Activated CD4-positive, alpha-beta memory T cell treated with anti-CD3 and anti-CD28 coated beads for 36 hours (primary cell): Measurements from ENCODE around the gene CHAC1. TPM values are rescaled to one million over a fixed set of nuclear protein-coding genes. Genes with fewer than 3 reads are reported as not detected.

Source experiments
- CTCF ChIA-PET: fragments of 350-600 bp; sonication (Branson Sonifier 250); formaldehyde crosslinking; loops from one replicate; lab custom pipeline; 2021; ENCODE audit warnings: antibody characterized with exemption, inconsistent platforms; lab: Charles Lee
- POLR2A ChIA-PET: fragments of 350-600 bp; sonication (Branson Sonifier 250); formaldehyde crosslinking; loops from one replicate; lab custom pipeline; 2021; ENCODE audit warnings: antibody characterized with exemption; lab: Charles Lee
- DNase-seq: peaks from one replicate; pipeline ENCODE4 v3.0.0-alpha.2; 2020
- H3K27ac Mint-ChIP-seq: one replicate; pipeline ENCODE4 v1.8.0; 2021; ENCODE audit warnings: mixed read lengths
- H3K27me3 Mint-ChIP-seq: one replicate; pipeline ENCODE4 v1.8.0; 2021; ENCODE audit warnings: mixed read lengths
- H3K36me3 Mint-ChIP-seq: one replicate; pipeline ENCODE4 v1.8.0; 2021; ENCODE audit warnings: mixed read lengths
- H3K4me1 Mint-ChIP-seq: one replicate; pipeline ENCODE4 v1.8.0; 2021; ENCODE audit warnings: low read depth, mixed read lengths
- H3K4me3 Mint-ChIP-seq: one replicate; pipeline ENCODE4 v1.8.0; 2021; ENCODE audit warnings: mild to moderate bottlenecking, mixed read lengths
- H3K9me3 Mint-ChIP-seq: one replicate; pipeline ENCODE4 v1.8.0; 2021; ENCODE audit warnings: mixed read lengths
- intact Hi-C: fragments of 100-400 bp; cut with micrococcal nuclease; formaldehyde crosslinking; loops from one replicate; pipeline ENCODE4 v1.15.1; 2023
- total RNA-seq, 2 experiments: library from RNA; stranded (reverse); gene quantifications; one replicate each; pipeline ENCODE4 v1.2.3, GENCODE V29; 2021

The CHAC1 gene
- total RNA-seq, 2 experiments from 2014 or later = 21.6 to 22.3 TPM

- peak; percentile 19 for DNase-seq
- Mint-ChIP-seq H3K4me1 (peaks cover 38% of the 10 kb centered on the region), H3K9me3 (no peaks in the 10 kb centered on the region), H3K27me3 (peaks cover 44% of the 10 kb centered on the region), H3K4me3 (no peak overlapping the region), H3K27ac (no peak overlapping the region), H3K36me3 (no peaks in the 10 kb centered on the region)
- CTCF ChIA-PET = interaction anchor here (0.9 to 6.5 kb wide), 4 partner anchors 15 to 259 kb away, joined by 3 to 50 read pairs (median 6); no protein-coding TSS in a partner anchor
- intact Hi-C loops = loop anchor here (2.0 kb wide), 1 partner anchor 19 kb away; no protein-coding TSS in a partner anchor
- POLR2A ChIA-PET = interaction anchor here (1.5 kb wide), 1 partner anchor 20 kb away, joined by 3 read pairs; no protein-coding TSS in a partner anchor
These were observed 27.2 kb upstream of the CHAC1 start for GRCh38 chr15:40925863-40926658.

GRCh38 chr15:40926659-40927494 lies 26.4 kb upstream of the CHAC1 start:
- no peak overlapping the region for H3K4me3 Mint-ChIP-seq
- no peaks in the 10 kb centered on the region for H3K9me3 Mint-ChIP-seq
- ChIA-PET POLR2A (interaction anchor here (1.5 kb wide), 1 partner anchor 21 kb away, joined by 3 read pairs; no protein-coding TSS in a partner anchor), CTCF (interaction anchor here (1.1 to 7.5 kb wide), 3 partner anchors 14 to 22 kb away, joined by 3 to 74 read pairs (median 50); no protein-coding TSS in a partner anchor)
- H3K27ac Mint-ChIP-seq = no peak overlapping the region
- intact Hi-C loops = loop anchor here (2.0 kb wide), 1 partner anchor 20 kb away; no protein-coding TSS in a partner anchor
- H3K4me1 Mint-ChIP-seq = peaks cover 40% of the 10 kb centered on the region
- no peak for DNase-seq
- peaks cover 52% of the 10 kb centered on the region for H3K27me3 Mint-ChIP-seq
- no peaks in the 10 kb centered on the region for H3K36me3 Mint-ChIP-seq

- ChIA-PET POLR2A (interaction anchor here (1.3 to 1.5 kb wide), 2 partner anchors 21 to 25 kb away, joined by 3 to 6 read pairs; partner anchors contain the start of gene CHAC1), CTCF (interaction anchor here (0.7 to 7.5 kb wide), 4 partner anchors 14 to 70 kb away, joined by 3 to 74 read pairs (median 26); no protein-coding TSS in a partner anchor)
- peaks cover 40% of the 10 kb centered on the region for H3K4me1 Mint-ChIP-seq
- intact Hi-C loops = loop anchor here (2.0 kb wide), 1 partner anchor 21 kb away; no protein-coding TSS in a partner anchor
- H3K9me3 Mint-ChIP-seq = no peaks in the 10 kb centered on the region
- no peak for DNase-seq
- no peak overlapping the region for H3K4me3 Mint-ChIP-seq
- H3K27ac Mint-ChIP-seq = no peak overlapping the region
- peaks cover 58% of the 10 kb centered on the region for H3K27me3 Mint-ChIP-seq
- no peaks in the 10 kb centered on the region for H3K36me3 Mint-ChIP-seq
These were observed 25.8 kb upstream of the CHAC1 start for GRCh38 chr15:40927495-40927872.

- POLR2A ChIA-PET = interaction anchor here (1.0 to 1.5 kb wide), 3 partner anchors 13 to 25 kb away, joined by 3 to 6 read pairs (median 3); partner anchors contain the start of gene CHAC1
- peaks cover 40% of the 10 kb centered on the region for H3K4me1 Mint-ChIP-seq
- no peaks in the 10 kb centered on the region for H3K9me3 Mint-ChIP-seq
- DNase-seq = peak; percentile 22
- H3K36me3 Mint-ChIP-seq = no peaks in the 10 kb centered on the region
- intact Hi-C loops = loop anchor here (2.0 kb wide), 1 partner anchor 21 kb away; no protein-coding TSS in a partner anchor
- no peak overlapping the region for H3K27ac Mint-ChIP-seq
- H3K4me3 Mint-ChIP-seq = peak overlapping the region; percentile 34
- CTCF ChIA-PET = interaction anchor here (0.6 to 7.5 kb wide), 7 partner anchors 13 to 357 kb away, joined by 3 to 74 read pairs (median 3); no protein-coding TSS in a partner anchor
- H3K27me3 Mint-ChIP-seq = peaks cover 59% of the 10 kb centered on the region
These were observed 25.1 kb upstream of the CHAC1 start for GRCh38 chr15:40927873-40928806.

- Mint-ChIP-seq H3K27me3 (peaks cover 62% of the 10 kb centered on the region), H3K4me3 (peak within 1 kb of the TSS; percentile 51), H3K27ac (no peak within 1 kb of the TSS), H3K4me1 (peaks cover 40% of the 10 kb centered on the region), H3K36me3 (no peaks in the 10 kb centered on the region), H3K9me3 (no peaks in the 10 kb centered on the region)
- peak; percentile 53 for DNase-seq
- intact Hi-C loops = no loop called here
- ChIA-PET CTCF (interaction anchor here (0.7 to 7.5 kb wide), 7 partner anchors 12 to 356 kb away, joined by 3 to 74 read pairs (median 4); no protein-coding TSS in a partner anchor), POLR2A (interaction anchor here (1.0 to 3.0 kb wide), 3 partner anchors 12 to 24 kb away, joined by 3 to 21 read pairs (median 6); partner anchors contain the start of gene CHAC1)
These were observed 24.2 kb upstream of the CHAC1 start, which contains the start of gene DLL4 for GRCh38 chr15:40928821-40929659. Gene DLL4 (plus strand): TSS chr15:40929340. CDS start chr15:40929669, 329 bp downstream.

GRCh38 chr15:40929660-40930429 lies 23.4 kb upstream of the CHAC1 start:
- Mint-ChIP-seq H3K9me3 (no peaks in the 10 kb centered on the region), H3K36me3 (no peaks in the 10 kb centered on the region), H3K4me3 (peak overlapping the region; percentile 47), H3K27ac (no peak overlapping the region), H3K4me1 (peaks cover 40% of the 10 kb centered on the region), H3K27me3 (peaks cover 61% of the 10 kb centered on the region)
- ChIA-PET POLR2A (interaction anchor here (3.0 kb wide), 1 partner anchor 12 kb away, joined by 21 read pairs; no protein-coding TSS in a partner anchor), CTCF (interaction anchor here (0.5 to 7.5 kb wide), 29 partner anchors 10 to 364 kb away, joined by 3 to 74 read pairs (median 4); partner anchors contain the start of genes CHAC1, CHP1 and EXD1)
- no peak for DNase-seq
- intact Hi-C loops = loop anchor here (2.0 kb wide), 1 partner anchor 23 kb away; the partner anchor contains the start of gene CHAC1

- Mint-ChIP-seq H3K27ac (peak overlapping the region; percentile 6), H3K27me3 (peaks cover 55% of the 10 kb centered on the region), H3K4me3 (peak overlapping the region; percentile 47), H3K4me1 (peaks cover 40% of the 10 kb centered on the region), H3K36me3 (no peaks in the 10 kb centered on the region), H3K9me3 (no peaks in the 10 kb centered on the region)
- DNase-seq = peak; percentile 73
- intact Hi-C loops = loop anchor here (2.0 kb wide), 1 partner anchor 22 kb away; the partner anchor contains the start of gene CHAC1
- CTCF ChIA-PET = interaction anchor here (0.6 to 7.5 kb wide), 27 partner anchors 11 to 365 kb away, joined by 3 to 74 read pairs (median 4); partner anchors contain the start of genes CHAC1, CHP1 and EXD1
- POLR2A ChIA-PET = interaction anchor here (3.0 kb wide), 1 partner anchor 11 kb away, joined by 21 read pairs; no protein-coding TSS in a partner anchor
These were observed 22.6 kb upstream of the CHAC1 start for GRCh38 chr15:40930430-40931299.

GRCh38 chr15:40931300-40932142 lies 21.8 kb upstream of the CHAC1 start:
- CTCF ChIA-PET = interaction anchor here (1.0 to 7.5 kb wide), 15 partner anchors 10 to 165 kb away, joined by 3 to 74 read pairs (median 4); partner anchors contain the start of gene CHAC1
- POLR2A ChIA-PET = interaction anchor here (3.0 kb wide), 1 partner anchor 10 kb away, joined by 21 read pairs; no protein-coding TSS in a partner anchor
- H3K4me3 Mint-ChIP-seq = no peak overlapping the region

More at GRCh38 chr15:40931300-40932142, 21.8 kb upstream of the CHAC1 start:
- H3K27me3 Mint-ChIP-seq = peaks cover 51% of the 10 kb centered on the region
- no peaks in the 10 kb centered on the region for H3K36me3 Mint-ChIP-seq
- no peaks in the 10 kb centered on the region for H3K9me3 Mint-ChIP-seq
- H3K27ac Mint-ChIP-seq = peak overlapping the region; percentile 6
- peaks cover 37% of the 10 kb centered on the region for H3K4me1 Mint-ChIP-seq
- no peak for DNase-seq
- intact Hi-C loops = loop anchor here (2.0 kb wide), 1 partner anchor 21 kb away; the partner anchor contains the start of gene CHAC1
